Progenitor cell of endocrine pancreas (in vitro differentiated cells): ENCODE results near the gene SPATA19. TPM values are rescaled to one million over a fixed set of nuclear protein-coding genes. Genes with fewer than 3 reads are reported as not detected.

Experiments used
- DNase-seq: peaks from one replicate; pipeline ENCODE4 v3.0.0; 2021; ENCODE audit warnings: low spot score; ENCODE audit not compliant: unreplicated experiment
- H3K27ac Mint-ChIP-seq: 2 replicates; pipeline ENCODE4 v1.8.0; 2021; ENCODE audit warnings: mild to moderate bottlenecking, moderate library complexity, mixed read lengths
- H3K27me3 Mint-ChIP-seq: 2 replicates; pipeline ENCODE4 v1.8.0; 2021; ENCODE audit warnings: mixed read lengths
- H3K36me3 Mint-ChIP-seq: 2 replicates; pipeline ENCODE4 v1.8.0; 2022; ENCODE audit warnings: mixed read lengths; ENCODE audit not compliant: insufficient read depth
- H3K4me1 Mint-ChIP-seq: 2 replicates; pipeline ENCODE4 v1.8.0; 2021; ENCODE audit warnings: low read depth, mixed read lengths
- H3K4me3 Mint-ChIP-seq: 2 replicates; pipeline ENCODE4 v1.8.0; 2021; ENCODE audit warnings: low read depth, mild to moderate bottlenecking, moderate library complexity, mixed read lengths
- H3K9me3 Mint-ChIP-seq: 2 replicates; pipeline ENCODE4 v1.8.0; 2021; ENCODE audit warnings: low read depth, mixed read lengths
- CTCF ChIP-seq: fragments of 200-600 bp; sonication (generic); IDR thresholded peaks from one replicate; pipeline ENCODE4 v1.5.0; 2021; ENCODE audit warnings: antibody characterized with exemption, mild to moderate bottlenecking; ENCODE audit not compliant: unreplicated experiment
- total RNA-seq: library from RNA; stranded (reverse); gene quantifications from 2 replicates; pipeline ENCODE4 v1.2.1, GENCODE V29; 2021

The SPATA19 gene
- total RNA-seq, 1 donor from 2014 or later: not detected

GRCh38 chr11:133826866-133827265 is 18.4 kb downstream of the SPATA19 start:
- H3K4me3 Mint-ChIP-seq: no peak overlapping the region
- no peaks in the 10 kb centered on the region for H3K9me3 Mint-ChIP-seq
- H3K27me3 Mint-ChIP-seq: peaks cover 44% of the 10 kb centered on the region
- no peaks in the 10 kb centered on the region for H3K36me3 Mint-ChIP-seq
- H3K27ac Mint-ChIP-seq: no peak overlapping the region
- no peak for TF ChIP-seq CTCF
- H3K4me1 Mint-ChIP-seq: no peaks in the 10 kb centered on the region
- no peak for DNase-seq

GRCh38 chr11:133825666-133826065 is 19.6 kb downstream of the SPATA19 start:
- H3K36me3 Mint-ChIP-seq: no peaks in the 10 kb centered on the region
- H3K27me3 Mint-ChIP-seq: peaks cover 53% of the 10 kb centered on the region
- no peak overlapping the region for H3K27ac Mint-ChIP-seq
- no peaks in the 10 kb centered on the region for H3K9me3 Mint-ChIP-seq
- H3K4me1 Mint-ChIP-seq: no peaks in the 10 kb centered on the region
- no peak for DNase-seq
- H3K4me3 Mint-ChIP-seq: no peak overlapping the region
- TF ChIP-seq CTCF: no peak

GRCh38 chr11:133825156-133825555 is 20.2 kb downstream of the SPATA19 start:
- H3K4me3 Mint-ChIP-seq: no peak overlapping the region

GRCh38 chr11:133824593-133824992 is 20.7 kb downstream of the SPATA19 start:
- Mint-ChIP-seq H3K27me3 (peaks cover 60% of the 10 kb centered on the region), H3K27ac (no peak overlapping the region), H3K9me3 (no peaks in the 10 kb centered on the region), H3K4me3 (no peak overlapping the region), H3K4me1 (no peaks in the 10 kb centered on the region), H3K36me3 (no peaks in the 10 kb centered on the region)
- no peak for TF ChIP-seq CTCF
- no peak for DNase-seq

More at GRCh38 chr11:133825156-133825555, 20.2 kb downstream of the SPATA19 start:
- TF ChIP-seq CTCF: no peak
- Mint-ChIP-seq H3K4me1 (no peaks in the 10 kb centered on the region), H3K9me3 (no peaks in the 10 kb centered on the region), H3K27ac (no peak overlapping the region), H3K36me3 (no peaks in the 10 kb centered on the region), H3K27me3 (peaks cover 56% of the 10 kb centered on the region)
- DNase-seq: no peak

GRCh38 chr11:133823614-133824013 is 21.7 kb downstream of the SPATA19 start:
- no peaks in the 10 kb centered on the region for H3K9me3 Mint-ChIP-seq
- H3K4me1 Mint-ChIP-seq: no peaks in the 10 kb centered on the region
- H3K36me3 Mint-ChIP-seq: no peaks in the 10 kb centered on the region
- no peak overlapping the region for H3K27ac Mint-ChIP-seq
- peaks cover 59% of the 10 kb centered on the region for H3K27me3 Mint-ChIP-seq
- H3K4me3 Mint-ChIP-seq: no peak overlapping the region
- no peak for TF ChIP-seq CTCF
- DNase-seq: no peak
